Brain microvascular endothelial cell (primary cell): ENCODE data around the gene ATP8B4.

Source experiments
- DNase-seq: peaks from one replicate; pipeline ENCODE4 v3.0.0-alpha.2; 2020
- H3K27ac ChIP-seq: fragments of 250-450 bp; sonication (Bioruptor Pico); 2 replicates; pipeline ENCODE4 v1.5.1; 2020; ENCODE audit warnings: mild to moderate bottlenecking, moderate library complexity
- H3K27me3 ChIP-seq: fragments of 250-450 bp; sonication (Bioruptor Pico); replicated peaks from 2 replicates; pipeline ENCODE4 v1.5.1; 2020; ENCODE audit warnings: mild to moderate bottlenecking
- H3K36me3 ChIP-seq: fragments of 250-450 bp; sonication (Bioruptor Pico); replicated peaks from 2 replicates; pipeline ENCODE4 v1.5.1; 2020; ENCODE audit warnings: mild to moderate bottlenecking
- H3K4me3 ChIP-seq: 2 replicates; pipeline ENCODE4 v1.5.1; 2011; ENCODE audit warnings: low read depth, mild to moderate bottlenecking, control low read depth, low read length, moderate library complexity
- in situ Hi-C: cut with HindIII; loops from 2 replicates; pipeline ENCODE4 v1.10.0; 2017; ENCODE audit warnings: low sequenced_read_pairs, low pct_ligation_motif_present
- TF ChIP-seq, protein P1 (sequence below): IDR thresholded peaks from 2 replicates; pipeline ENCODE4 v1.5.1; 2011; ENCODE audit warnings: low read depth, mild to moderate bottlenecking, moderate library complexity, low read length, control low read depth, inconsistent platforms; ENCODE audit errors: missing control alignments

ATP8B4 gene

DNA sequence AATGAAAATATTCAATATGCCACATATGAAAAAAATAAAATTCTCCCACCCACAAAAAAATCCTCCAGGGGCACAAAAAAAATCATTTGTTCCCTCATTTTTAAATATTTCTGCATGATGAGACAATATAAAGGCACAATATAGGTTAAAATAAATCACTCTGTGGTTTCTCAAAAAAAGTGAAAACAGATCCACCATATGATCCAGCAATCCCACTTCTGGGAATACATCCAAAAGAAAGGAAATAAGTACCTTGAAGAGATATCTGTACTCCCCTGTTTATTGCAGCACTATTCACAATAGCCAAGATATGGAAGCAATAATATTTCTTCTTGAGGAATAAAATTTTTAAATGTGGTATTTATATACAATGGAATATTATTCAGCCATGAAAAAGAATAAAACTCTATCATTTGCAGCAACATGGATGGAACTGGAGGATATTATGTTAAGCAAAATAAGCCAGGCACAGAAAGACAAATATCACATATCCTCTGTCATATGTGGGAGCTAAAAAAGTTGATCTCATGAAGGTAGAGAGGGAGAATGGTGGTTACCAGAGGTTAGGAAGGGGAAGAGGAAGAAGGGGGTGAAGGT is 1.5 kb downstream of the ATP8B4 start:
- no peak for DNase-seq
- in situ Hi-C loops: no loop called here
- Histone ChIP-seq H3K27me3 (no peaks in the 10 kb centered on the region), H3K27ac (no peak overlapping the region), H3K36me3 (no peaks in the 10 kb centered on the region), H3K4me3 (no peak overlapping the region)
- TF ChIP-seq, protein P1, sequence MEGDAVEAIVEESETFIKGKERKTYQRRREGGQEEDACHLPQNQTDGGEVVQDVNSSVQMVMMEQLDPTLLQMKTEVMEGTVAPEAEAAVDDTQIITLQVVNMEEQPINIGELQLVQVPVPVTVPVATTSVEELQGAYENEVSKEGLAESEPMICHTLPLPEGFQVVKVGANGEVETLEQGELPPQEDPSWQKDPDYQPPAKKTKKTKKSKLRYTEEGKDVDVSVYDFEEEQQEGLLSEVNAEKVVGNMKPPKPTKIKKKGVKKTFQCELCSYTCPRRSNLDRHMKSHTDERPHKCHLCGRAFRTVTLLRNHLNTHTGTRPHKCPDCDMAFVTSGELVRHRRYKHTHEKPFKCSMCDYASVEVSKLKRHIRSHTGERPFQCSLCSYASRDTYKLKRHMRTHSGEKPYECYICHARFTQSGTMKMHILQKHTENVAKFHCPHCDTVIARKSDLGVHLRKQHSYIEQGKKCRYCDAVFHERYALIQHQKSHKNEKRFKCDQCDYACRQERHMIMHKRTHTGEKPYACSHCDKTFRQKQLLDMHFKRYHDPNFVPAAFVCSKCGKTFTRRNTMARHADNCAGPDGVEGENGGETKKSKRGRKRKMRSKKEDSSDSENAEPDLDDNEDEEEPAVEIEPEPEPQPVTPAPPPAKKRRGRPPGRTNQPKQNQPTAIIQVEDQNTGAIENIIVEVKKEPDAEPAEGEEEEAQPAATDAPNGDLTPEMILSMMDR: no peak

DNA sequence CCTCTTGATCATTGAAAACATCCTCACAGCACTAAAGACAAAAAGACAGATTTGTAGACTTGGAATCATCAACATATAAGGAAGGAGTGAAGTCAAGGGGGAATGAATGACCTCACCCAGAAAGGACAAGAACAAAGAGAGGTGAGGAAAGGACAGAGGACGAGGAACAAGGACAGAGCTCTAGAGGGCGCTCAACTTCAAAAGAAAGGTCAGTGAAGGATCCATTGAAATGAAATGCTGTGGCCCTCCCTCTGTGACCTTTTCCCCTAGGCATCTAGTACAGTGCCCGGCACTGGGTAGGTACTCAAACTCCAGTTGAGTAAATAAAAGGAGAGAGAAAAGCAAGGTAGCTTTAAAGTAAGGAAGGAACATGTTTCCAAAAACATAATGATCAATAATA is 2.6 kb downstream of the ATP8B4 start:
- Histone ChIP-seq H3K4me3 (no peak overlapping the region), H3K36me3 (no peaks in the 10 kb centered on the region), H3K27me3 (no peaks in the 10 kb centered on the region), H3K27ac (no peak overlapping the region)
- DNase-seq: no peak
- TF ChIP-seq, protein P1: peak; percentile 56
- in situ Hi-C loops: no loop called here

DNA sequence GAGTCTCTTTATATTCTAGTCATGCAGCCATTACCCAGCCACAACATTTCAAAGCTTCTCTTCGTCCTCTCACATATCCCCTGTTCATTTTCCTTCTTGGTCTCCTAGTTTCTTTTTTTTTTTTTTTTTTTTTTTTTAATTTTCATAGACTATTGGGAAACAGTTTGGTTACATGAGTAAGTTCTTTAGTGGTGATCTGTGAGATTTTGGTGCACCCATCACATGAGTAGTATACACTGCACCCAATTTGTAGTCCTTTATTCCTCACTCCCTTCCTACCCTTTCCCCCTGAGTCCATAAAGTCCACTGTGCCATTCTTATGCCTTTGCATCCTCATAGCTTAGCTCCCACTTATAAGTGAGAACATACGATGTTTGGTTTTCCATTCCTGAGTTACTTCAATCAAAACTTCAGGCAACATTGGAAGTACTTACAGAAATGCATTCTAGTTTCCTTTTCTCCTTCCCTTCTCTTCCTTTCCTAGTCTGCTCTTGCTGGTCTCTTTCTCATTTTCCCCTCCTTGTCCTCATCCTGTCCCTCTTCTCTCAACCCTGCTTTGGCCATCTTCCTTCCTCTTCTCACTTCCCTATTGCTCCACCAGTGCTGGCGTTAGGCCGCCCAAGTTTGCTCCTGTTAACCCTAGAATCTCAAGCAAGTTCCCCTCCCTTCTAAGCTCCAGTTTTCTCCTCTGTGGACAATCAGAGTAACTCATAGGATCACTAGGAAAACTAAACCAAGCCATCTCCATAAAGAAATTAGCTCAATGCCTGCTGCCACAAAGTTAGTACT is 4.8 kb downstream of the ATP8B4 start:
- Histone ChIP-seq H3K4me3 (no peak overlapping the region), H3K27me3 (no peaks in the 10 kb centered on the region), H3K27ac (no peak overlapping the region), H3K36me3 (no peaks in the 10 kb centered on the region)
- TF ChIP-seq, protein P1: no peak
- in situ Hi-C loops: no loop called here
- DNase-seq: no peak

DNA sequence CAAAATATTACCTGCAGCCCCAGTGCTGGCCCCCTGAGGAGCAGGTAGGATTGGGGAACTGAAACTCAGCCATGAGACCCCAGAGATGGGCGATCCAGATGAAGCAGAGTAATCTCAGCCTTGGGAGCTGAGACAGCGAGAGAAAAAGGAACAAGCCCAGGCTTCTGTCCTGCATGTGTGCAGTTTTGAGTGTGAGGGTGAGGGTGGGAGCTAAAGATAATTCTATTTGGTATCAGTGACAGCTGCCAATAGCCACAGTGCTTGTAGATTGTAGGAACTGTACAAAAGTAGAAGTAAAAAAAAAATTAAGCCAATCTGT is 5.9 kb downstream of the ATP8B4 start:
- Histone ChIP-seq H3K27ac (no peak overlapping the region), H3K27me3 (no peaks in the 10 kb centered on the region), H3K36me3 (no peaks in the 10 kb centered on the region), H3K4me3 (no peak overlapping the region)
- DNase-seq: no peak
- TF ChIP-seq, protein P1: no peak
- in situ Hi-C loops: no loop called here

DNA sequence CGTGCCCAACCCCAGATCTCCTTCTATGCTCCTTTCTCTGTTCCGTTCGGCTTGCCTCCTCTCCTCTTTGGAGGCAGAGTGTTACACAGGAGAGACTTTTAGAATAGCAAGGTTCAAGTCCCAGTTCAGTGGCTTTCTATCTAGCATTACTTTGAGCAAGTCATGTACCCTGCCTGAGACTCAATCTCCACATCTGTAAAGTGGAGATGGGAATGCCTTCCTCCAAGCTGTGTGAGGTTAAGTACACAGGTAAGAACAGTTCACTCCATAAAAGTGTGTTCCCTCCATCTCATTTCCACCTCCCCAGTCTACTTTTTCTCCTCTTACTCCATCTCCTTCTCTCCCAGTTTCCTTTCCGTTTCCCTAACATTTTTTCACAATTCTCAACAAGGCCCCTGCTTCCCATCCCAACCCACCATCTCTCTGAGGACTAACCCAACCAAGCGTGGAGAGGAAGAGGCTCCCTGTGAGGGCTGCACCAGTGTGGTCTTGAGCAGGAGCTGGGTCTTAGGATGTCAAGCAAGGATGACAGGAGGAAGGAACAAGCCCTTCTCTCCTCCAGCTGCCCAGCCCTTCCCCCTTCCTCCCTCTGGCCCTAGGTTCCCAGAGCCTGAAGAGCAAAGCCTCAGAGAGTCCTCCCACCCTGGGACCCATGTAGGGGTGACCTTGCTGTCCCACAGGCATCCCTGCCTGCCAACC is 6.4 kb downstream of the ATP8B4 start:
- Histone ChIP-seq H3K27me3 (no peaks in the 10 kb centered on the region), H3K4me3 (no peak overlapping the region), H3K27ac (no peak overlapping the region), H3K36me3 (no peaks in the 10 kb centered on the region)
- no peak for DNase-seq
- TF ChIP-seq, protein P1: no peak
- in situ Hi-C loops: no loop called here
